Right ventricle myocardium superior (tissue), 1 donor: ENCODE results near the gene EMILIN2. TPM values are rescaled to one million over a fixed set of nuclear protein-coding genes. Genes with fewer than 3 reads are reported as not detected.

ENCODE experiments used
- ATAC-seq: fragments of 200-7000 bp; cut with Tn5 transposase; one replicate; pipeline ENCODE4 v1.9.1; 2020; ENCODE audit warnings: mild to moderate bottlenecking; ENCODE audit not compliant: poor library complexity
- DNase-seq: peaks from one replicate; pipeline ENCODE4 v3.0.0-alpha.2; 2020
- intact Hi-C: fragments of 100-400 bp; cut with DNase I; formaldehyde crosslinking; loops from one replicate; pipeline ENCODE4 v1.11.2; 2022
- total RNA-seq: library from RNA; stranded (reverse); fragmentation: NEBNext Ultra II Directional; extraction: Animal tissue kit (Norgen Biotek cat#: 25700); gene quantifications from one replicate; pipeline ENCODE4 v1.2.1, GENCODE V29; 2021
- donor health status: DM: no; HTN: yes; CAD: no; lungs with severe emphysema.

The EMILIN2 gene
- total RNA-seq, 1 donor from 2014 or later: 17.7 TPM

GRCh38 chr18:2918761-2919550 lies 72.2 kb downstream of the EMILIN2 start:
- DNase-seq (no peak), ATAC-seq (no peak)
- intact Hi-C loops: no loop called here

GRCh38 chr18:2919600-2919999 lies 72.8 kb downstream of the EMILIN2 start:
- intact Hi-C loops: no loop called here
- no peak for ATAC-seq
- DNase-seq: no peak

- ATAC-seq (no peak), DNase-seq (no peak)
- intact Hi-C loops: no loop called here
Measured at GRCh38 chr18:2920027-2920426, 73.2 kb downstream of the EMILIN2 start.

- intact Hi-C loops: no loop called here
- ATAC-seq: no peak
- DNase-seq: no peak
Measured at GRCh38 chr18:2920546-2921343, 73.9 kb downstream of the EMILIN2 start.

GRCh38 chr18:2921778-2922177 lies 75.0 kb downstream of the EMILIN2 start:
- ATAC-seq (no peak), DNase-seq (no peak)
- intact Hi-C loops: no loop called here

GRCh38 chr18:2923464-2923863 lies 76.7 kb downstream of the EMILIN2 start:
- ATAC-seq (no peak), DNase-seq (no peak)
- intact Hi-C loops: no loop called here

- DNase-seq (no peak), ATAC-seq (no peak)
- intact Hi-C loops: no loop called here
Measured at GRCh38 chr18:2924920-2925319, 78.1 kb downstream of the EMILIN2 start.

- no peak for DNase-seq
- intact Hi-C loops: no loop called here
- peak; percentile 43 for ATAC-seq
Measured at GRCh38 chr18:2926528-2926927, 79.7 kb downstream of the EMILIN2 start.

- no peak for DNase-seq
- ATAC-seq: no peak
- intact Hi-C loops: no loop called here
Measured at GRCh38 chr18:2927745-2928144, 80.9 kb downstream of the EMILIN2 start.

- peak; percentile 71 for ATAC-seq
- no peak for DNase-seq
- intact Hi-C loops: loop anchor here (5.0 to 10.0 kb wide), 3 partner anchors 130 to 312 kb away; partner anchors contain the start of gene MYL12A
Measured at GRCh38 chr18:2932247-2933181, 85.7 kb downstream of the EMILIN2 start.

GRCh38 chr18:2933995-2934394 lies 87.2 kb downstream of the EMILIN2 start:
- intact Hi-C loops: loop anchor here (5.0 to 10.0 kb wide), 3 partner anchors 128 to 311 kb away; partner anchors contain the start of gene MYL12A
- DNase-seq: no peak
- ATAC-seq: no peak

- intact Hi-C loops: loop anchor here (10.0 kb wide), 1 partner anchor 309 kb away; the partner anchor contains the start of gene MYL12A
Measured at GRCh38 chr18:2935438-2936192, 88.8 kb downstream of the EMILIN2 start.

GRCh38 chr18:2939317-2939716 lies 92.5 kb downstream of the EMILIN2 start:
- ATAC-seq (peak; percentile 36), DNase-seq (no peak)
- intact Hi-C loops: loop anchor here (10.0 kb wide), 1 partner anchor 305 kb away; the partner anchor contains the start of gene MYL12A

More at GRCh38 chr18:2935438-2936192, 88.8 kb downstream of the EMILIN2 start:
- ATAC-seq (no peak), DNase-seq (no peak)

- DNase-seq (no peak), ATAC-seq (peak; percentile 95)
- intact Hi-C loops: loop anchor here (5.0 kb wide), 1 partner anchor 114 kb away; no protein-coding TSS in a partner anchor
Measured at GRCh38 chr18:2948038-2948437, 101.2 kb downstream of the EMILIN2 start.

- DNase-seq: no peak
- intact Hi-C loops: no loop called here
- ATAC-seq: no peak
Measured at GRCh38 chr18:2952605-2953004, 105.8 kb downstream of the EMILIN2 start.

- DNase-seq: no peak
- no peak for ATAC-seq
- intact Hi-C loops: no loop called here
Measured at GRCh38 chr18:2953935-2954653, 107.3 kb downstream of the EMILIN2 start.
